ENCODE results near the gene RBM17. TPM values are rescaled to one million over a fixed set of nuclear protein-coding genes. Genes with fewer than 3 reads are reported as not detected.
"Not testable (repeated sequence)": the region's sequence is repeated elsewhere in the genome, so short reads cannot be mapped to it uniquely, and the experiment has no call there.

Gene RBM17
- polyA plus RNA-seq, 3 donors, result 140 to 154 (median 141) TPM

DNA sequence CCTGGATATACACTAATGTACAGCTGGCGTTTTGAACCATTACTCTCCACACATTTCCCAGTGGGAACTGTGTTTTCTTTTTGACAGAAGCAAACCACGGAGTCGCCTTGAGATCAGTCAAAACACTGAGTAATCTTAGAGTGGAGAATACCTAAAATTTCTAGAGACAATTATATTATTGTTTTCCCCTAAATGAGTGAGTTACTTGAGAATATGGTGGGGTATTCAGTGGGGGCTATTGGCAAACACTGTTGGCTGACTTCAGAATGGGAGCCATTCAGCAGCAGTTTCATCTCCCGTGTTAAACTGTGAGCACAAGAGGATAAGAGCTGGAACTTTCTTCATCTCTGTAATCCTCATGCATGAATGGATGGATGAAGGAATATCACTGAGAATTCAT lies 32.9 kb upstream of the RBM17 start:
- DNase-seq (ENCODE audit: low read depth in 3 of 3, low spot score in 2 of 3), result no peak

DNA sequence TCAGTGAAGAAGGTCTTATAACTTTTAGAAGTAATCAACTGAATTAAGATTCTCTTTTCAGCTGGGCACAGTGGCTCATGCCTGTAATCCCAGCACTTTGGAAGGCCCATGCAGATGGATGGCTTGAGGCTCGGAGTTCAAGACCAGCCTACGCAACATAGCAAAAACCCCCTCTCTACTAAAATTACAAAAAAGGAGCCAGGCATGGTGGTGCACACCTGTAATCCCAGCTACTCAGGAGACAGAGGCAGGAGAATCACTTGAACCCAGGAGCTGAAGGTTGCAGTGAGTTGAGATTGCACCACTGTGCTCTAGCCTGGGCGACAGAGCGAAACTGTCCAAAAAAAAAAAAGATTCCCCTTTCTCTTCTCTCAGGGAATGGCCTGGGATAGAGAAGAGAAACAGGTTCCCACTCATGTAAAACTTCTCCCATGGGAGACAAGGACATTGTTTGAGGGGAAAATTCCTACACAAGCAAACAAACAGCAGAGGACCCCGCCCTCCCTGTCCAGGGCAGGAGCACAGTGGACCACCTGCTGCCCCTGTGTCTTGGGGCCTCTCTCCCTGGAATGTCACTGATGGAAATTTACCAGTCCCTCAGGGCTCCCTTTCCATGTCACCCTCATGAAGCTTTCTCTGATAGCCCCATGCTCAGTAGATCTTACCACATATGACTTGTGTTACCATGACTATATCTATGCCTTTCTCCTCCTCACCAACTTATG lies 32.3 kb upstream of the RBM17 start:
- no peak for DNase-seq (ENCODE audit: low read depth in 3 of 3, low spot score in 2 of 3)

DNA sequence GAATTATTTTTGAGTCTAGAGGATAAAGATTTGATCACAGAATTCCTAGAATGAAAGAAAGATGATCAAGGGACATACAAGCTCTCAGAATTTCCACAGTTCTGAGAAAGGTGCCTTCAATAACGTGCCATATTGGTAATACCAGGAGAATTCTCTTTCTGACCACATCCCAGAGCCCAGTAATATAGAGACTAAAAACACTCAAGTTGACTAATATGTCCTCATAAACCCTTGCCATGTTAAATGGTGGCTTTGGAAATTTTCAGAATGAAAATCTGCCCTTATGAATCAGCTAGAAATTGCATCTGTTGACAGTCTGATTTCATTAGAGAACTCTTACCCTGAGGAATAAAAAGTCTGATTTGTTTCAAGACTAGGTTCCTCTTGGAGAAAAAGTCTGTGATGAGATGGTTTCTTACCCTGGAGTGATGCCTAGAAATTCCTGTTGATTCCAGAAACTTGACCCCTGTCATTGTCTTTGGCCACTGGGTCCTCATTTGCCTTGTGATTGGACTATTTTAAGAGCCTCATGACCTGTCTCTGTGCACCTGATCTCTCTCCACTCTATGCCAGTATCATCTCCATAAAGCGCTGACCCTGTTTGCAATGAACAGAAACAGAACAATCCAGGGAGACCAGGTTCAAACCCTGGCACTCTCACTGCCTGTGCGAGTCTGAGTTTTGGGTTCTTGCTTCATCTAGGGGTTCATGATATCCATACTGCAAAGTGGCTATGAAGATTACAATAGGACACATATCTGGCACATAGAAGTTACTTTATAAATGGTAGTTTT lies 30.0 kb upstream of the RBM17 start:
- no peak for DNase-seq (ENCODE audit: low read depth in 3 of 3, low spot score in 2 of 3)

DNA sequence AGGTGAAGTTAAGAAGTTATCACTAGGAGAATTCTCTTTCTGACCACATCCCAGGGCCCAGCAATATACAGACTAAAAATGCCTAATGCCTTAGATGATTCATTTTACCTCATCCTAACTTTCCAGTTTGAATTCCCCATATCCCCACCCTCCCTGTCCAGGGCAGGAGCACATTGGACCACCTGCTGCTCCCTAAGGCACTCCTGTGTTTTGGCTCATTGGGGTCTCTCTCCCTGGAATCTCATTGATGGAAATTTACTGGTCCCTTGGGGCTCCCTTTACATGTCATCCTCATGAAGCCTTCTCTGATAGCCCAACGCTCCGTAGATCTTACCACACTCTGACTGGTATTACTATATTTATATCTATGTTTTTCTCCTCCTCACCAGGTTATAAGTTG lies 29.3 kb upstream of the RBM17 start:
- DNase-seq (ENCODE audit: low read depth in 3 of 3, low spot score in 2 of 3), result no peak

- no peak for DNase-seq (ENCODE audit: low read depth in 3 of 3, low spot score in 2 of 3)
Observed at GRCh38 chr10:6061056-6061455, 27.8 kb upstream of the RBM17 start.

DNA sequence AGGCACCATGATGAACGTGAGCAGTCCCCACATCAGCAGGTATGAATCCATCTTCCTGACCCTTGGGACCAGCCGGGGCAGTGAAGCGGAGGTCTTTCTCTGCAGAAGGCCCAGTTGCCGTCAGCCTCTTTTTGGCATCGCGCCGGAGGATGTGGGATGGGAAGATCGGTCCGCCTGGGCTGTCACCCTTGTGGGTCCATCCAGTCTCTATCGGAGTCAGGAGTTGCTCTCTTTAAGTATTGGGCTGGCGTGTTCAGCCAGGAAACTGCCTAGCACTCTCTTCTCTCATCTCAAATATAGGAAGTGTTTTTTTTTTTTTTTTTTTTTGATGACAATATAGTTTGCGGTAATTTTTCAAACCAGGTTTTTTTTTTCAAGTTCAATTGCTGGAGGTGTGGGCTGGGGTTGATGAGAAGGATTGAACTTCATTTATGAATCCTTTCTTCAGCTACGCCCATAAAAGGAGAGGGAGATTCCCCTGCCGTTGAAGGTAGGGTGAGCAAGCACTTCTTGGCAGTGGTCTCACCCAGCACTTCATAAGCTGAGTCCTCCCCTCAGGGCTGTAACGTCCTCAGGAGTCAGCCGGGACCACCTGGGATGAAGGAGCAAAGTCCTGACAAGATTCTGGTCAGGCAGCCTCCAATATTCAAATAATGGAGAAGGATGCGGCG lies 26.6 kb upstream of the RBM17 start, which contains the start of gene IL2RA:
IL2RA (minus strand) TSS at position 267 of the 671 bp plus-strand sequence; CDS start at position 51, 216 bp downstream.
- DNase-seq (ENCODE audit: low read depth in 3 of 3, low spot score in 2 of 3), result no peak

GRCh38 chr10:6064119-6064518 lies 24.7 kb upstream of the RBM17 start:
- no peak for DNase-seq (ENCODE audit: low read depth in 3 of 3, low spot score in 2 of 3)

- DNase-seq (ENCODE audit: low read depth in 3 of 3, low spot score in 2 of 3), result not testable (repeated sequence)
Observed at GRCh38 chr10:6064726-6065125, 24.1 kb upstream of the RBM17 start.

DNA sequence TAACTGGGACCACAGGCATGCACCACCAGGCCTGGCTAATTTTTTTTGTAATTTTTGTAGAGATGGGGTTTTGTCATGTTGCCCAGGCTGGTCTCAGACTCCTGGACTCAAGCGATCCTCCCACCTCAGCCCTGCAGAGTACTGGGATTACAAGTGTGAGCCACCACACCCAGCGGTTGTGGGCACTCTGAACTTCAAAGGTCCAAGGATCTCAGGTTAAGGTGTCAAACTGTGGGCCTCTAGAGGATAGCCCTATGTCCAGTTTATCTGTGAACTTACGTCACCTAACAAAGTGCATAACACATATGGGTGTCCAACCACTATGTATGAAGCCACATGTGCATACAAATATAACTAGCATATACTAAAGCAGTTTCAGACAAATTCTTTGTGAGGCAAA lies 23.4 kb upstream of the RBM17 start:
- DNase-seq (ENCODE audit: low read depth in 3 of 3, low spot score in 2 of 3), result no peak

DNA sequence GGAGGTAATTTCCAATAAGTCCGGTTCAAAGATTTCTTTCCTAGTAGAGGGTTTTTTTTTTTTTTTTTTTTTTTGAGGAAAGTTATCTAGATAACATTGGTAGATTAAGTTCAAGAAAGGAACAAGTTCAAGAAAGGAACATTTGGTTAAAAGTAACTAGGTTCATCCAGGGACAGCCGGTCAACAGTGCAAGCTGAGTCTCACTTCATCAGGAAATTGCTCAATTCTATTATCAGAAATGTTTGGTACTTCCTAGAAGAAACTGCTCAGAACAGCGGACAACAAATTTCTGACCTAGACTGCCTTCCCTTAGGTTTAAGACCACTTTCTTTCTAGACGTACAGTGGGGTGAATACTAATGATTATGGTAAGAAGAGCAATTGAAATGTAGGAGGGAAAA lies 23.0 kb upstream of the RBM17 start:
- DNase-seq (ENCODE audit: low read depth in 3 of 3, low spot score in 2 of 3), result no peak

GRCh38 chr10:6067457-6067856 lies 21.4 kb upstream of the RBM17 start:
- no peak for DNase-seq (ENCODE audit: low read depth in 3 of 3, low spot score in 2 of 3)

GRCh38 chr10:6068006-6068405 lies 20.8 kb upstream of the RBM17 start:
- DNase-seq (ENCODE audit: low read depth in 3 of 3, low spot score in 2 of 3), result no peak

GRCh38 chr10:6068422-6068821 lies 20.4 kb upstream of the RBM17 start:
- DNase-seq (ENCODE audit: low read depth in 3 of 3, low spot score in 2 of 3), result no peak

DNA sequence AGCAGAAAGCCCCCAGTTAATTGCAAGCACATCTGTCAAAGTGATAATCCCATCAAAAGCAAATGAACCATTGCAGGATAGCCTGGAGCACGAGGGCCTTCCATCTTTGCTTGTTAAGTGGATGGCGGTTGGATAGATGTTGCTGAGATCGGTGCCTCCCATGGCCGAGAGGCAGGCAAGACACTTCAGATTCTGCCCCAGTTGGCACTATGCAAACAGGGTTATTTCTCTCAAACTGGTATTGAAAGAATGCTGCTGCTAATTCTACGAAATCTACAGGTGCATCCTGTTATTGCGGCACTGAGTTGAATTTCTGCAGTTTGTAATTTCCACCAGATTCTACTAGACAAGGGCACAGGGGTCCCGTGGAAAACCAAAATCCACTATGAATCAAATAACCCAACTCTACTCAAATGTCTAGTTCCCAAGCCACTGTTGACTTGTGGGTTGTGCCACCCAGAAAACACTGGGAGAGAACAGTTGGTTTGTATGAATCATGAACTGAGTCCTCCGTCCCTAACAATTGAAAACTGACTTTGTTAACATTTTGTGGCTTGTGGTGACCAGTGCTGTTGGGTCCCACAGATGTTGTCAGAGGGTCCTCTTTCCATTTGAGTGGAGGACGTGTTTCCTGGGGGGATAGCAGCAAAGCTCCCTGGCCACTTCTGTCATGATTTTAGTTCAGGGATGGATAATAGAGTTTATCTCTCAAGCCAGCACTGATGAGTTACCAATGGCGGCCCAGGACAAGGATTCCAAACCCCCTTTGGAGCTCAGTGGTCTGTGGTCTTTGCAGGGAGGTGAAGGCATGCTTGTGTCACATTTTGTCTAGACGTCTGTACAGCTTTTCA lies 19.5 kb upstream of the RBM17 start:
- DNase-seq (ENCODE audit: low read depth in 3 of 3, low spot score in 2 of 3), result no peak

GRCh38 chr10:6070660-6071059 lies 18.2 kb upstream of the RBM17 start:
- no peak for DNase-seq (ENCODE audit: low read depth in 3 of 3, low spot score in 2 of 3)

DNA sequence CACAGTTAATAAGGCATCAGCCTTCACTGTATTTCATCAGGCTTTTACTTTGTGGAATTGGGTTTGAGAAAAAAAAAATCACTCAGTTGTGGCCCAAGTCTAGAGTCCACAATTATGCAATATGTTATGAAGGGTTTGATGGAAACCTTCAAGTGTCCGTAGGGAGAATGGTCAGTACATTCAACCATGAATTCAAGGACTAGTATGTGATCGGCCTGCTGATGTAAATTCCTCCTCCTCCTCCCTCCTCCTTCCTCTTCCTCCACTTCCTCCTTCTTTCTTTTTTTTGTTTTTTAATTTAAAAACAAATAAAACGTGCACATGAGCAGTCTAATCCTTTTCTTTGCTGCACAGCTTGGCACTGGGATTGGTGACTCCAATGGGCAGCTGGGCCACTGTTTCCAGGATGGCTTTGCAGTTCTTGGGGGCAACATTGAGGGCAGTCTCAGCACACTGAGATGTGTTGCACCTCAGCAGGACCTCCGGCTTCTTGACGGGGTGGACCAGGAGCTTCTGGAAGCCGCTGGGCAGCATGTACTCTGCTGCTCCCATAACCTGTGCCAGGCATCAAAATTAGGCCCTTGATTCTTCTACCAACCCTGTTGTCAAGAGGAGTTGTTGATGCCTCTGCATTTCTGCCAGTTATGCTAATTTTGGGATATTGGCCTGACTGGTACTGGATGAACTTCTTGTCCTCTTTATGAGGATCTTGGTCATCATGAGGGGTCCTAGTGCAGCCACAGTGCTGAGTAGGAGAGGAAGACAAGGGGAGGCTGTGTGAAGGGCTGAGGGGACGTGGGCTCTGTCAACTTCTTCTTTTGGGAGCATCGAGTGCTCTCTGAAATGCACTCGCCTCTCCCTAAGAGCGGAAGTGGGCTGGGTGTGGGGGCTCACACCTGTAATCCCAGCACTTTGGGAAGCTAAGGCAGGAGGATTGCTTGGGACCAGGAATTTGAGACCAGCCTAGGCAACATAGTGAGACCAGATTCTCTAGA lies 17.4 kb upstream of the RBM17 start:
- no peak for DNase-seq (ENCODE audit: low read depth in 3 of 3, low spot score in 2 of 3)

GRCh38 chr10:6072215-6072934 lies 16.5 kb upstream of the RBM17 start:
- DNase-seq (ENCODE audit: low read depth in 3 of 3, low spot score in 2 of 3), result no peak

GRCh38 chr10:6074489-6075301 lies 14.1 kb upstream of the RBM17 start:
- no peak for DNase-seq (ENCODE audit: low read depth in 3 of 3, low spot score in 2 of 3)
